GM21515 (cell line): Measurements from ENCODE around the gene SESN1.
"Not testable (repeated sequence)": the region's sequence is repeated elsewhere in the genome, so short reads cannot be mapped to it uniquely, and the experiment has no call there.

Source experiments
- ATAC-seq: cut with Tn5 transposase; IDR thresholded peaks from one replicate; pipeline ENCODE4 v1.9.1; 2021; ENCODE audit not compliant: unreplicated experiment

SESN1 gene

DNA sequence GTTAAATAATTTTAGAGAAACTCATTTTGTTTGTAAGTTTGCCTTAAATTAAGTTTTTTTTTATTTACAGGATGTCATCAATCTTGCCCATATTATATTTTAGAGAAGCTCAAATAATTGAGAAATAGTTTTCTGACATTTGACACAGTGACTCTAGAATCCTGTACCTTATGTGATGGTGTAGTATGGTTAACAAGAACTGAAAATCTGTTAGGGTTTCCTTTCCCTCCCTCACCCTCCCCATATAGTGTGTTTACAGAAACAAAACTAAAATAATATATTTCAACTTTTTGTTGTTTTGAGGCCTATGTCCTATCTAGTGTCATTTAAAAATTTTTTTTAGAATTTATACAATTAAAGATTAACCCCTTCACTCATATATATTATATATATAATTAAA is 91.8 kb downstream of the SESN1 start:
- ATAC-seq, result no peak

DNA sequence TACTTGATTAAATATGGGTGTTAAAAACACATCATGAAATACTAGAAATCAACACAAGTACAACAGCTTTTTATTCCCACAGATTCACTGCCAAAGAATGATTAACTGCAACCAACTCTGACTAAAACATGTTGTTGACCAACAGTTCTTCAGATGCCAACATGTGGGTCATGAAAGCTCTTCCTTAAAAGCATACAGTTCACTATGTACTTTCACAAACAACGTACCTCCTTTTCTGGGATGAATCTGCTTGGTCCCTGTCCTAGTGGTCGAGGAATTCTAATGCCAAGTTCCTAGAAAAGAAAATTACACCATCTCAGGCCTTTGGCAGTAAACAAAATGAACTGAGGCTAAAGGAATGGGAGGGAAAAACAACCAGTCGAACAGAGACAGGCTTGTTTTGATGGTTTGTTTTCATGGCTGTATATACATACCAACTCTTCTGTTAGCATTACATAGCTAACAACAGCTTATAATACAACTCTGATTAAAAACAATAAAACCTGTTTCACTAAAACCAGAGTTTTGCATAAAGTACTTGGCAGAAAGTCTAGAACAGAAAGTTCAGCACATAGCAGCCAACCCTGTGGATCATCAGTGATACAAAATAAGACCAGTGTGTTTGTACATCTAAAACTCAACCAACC is 92.5 kb downstream of the SESN1 start:
- ATAC-seq, result no peak

DNA sequence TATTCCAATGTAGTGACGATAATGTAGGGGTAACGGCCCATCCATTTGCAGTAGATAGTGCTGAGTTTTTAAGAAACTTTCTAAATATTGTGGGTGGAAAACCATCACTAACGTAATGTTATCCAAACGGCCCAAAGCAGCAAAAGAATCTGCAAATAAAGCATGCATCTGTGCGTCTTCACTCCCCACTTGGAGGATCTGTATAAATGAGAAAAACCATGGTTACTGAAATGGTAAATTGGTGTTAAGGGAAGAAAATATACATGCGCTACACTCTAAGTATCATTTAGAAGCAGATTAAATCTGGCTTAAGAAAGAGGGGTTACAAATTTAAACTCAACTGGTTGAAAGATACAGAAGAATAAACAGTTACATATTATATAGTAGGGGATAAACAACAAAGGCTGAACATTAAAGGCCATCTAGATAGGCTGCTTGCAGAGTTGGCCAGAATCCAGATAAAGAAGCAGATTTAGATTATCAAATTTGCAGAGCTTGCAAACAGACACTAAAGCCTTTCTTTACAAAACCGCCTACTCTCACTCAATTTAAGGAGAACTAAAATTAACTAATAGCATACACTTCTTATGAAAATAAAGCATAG is 93.3 kb downstream of the SESN1 start:
- ATAC-seq, result no peak

DNA sequence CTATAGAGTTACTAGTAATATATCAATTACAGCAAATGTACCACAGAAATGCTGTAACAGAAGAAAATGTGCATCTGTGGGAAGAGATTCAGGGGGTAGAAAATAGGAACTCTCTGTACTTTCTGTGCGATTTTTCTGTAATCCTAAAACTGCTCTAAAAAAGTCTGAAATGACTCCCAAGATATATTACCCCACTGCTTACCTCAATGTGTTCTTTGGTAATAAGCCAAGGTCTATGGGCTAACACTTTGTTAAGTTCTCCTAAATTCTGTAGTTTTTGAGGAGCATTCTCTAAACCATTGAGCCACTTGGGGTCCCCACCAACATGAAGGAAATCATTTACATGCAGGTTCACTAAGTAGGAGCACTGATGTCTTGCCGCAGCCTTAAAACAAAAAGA is 94.4 kb downstream of the SESN1 start:
- ATAC-seq, result no peak

DNA sequence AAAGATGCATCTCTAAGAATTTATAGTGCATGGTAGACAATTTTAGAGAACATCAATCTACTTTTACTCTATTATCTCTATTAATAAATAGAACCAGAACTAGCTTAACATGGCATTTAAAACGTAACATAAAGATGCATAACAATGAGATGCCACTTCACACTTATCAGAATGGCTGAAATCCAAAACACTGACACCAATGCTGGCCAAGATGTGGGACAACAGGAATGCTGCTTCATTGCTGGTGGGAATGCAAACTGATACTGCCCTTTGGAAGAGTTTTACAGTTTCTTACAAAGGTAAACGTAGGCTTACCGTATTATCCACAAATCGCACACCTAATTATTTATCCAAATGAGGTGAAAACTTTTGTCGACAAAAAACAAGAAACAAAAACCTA is 95.2 kb downstream of the SESN1 start:
- ATAC-seq, result no peak

DNA sequence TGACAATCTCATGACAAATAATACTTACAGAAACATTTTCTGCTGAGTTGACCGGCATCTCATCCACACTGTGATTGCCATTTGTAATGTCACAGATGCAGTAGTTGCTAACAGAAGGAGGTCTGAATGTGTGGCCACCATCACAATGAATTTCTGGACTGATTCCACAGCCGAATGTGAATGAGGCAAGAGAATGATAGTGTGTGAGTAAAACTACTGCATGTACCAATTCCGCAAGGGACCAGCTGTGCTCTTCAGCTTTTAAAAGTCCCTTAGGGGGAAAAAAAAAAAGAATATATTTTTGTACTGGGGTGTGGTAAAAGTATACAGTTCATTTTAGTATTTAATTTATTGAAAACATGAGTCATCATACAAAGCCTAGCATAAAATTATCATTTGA is 96.2 kb downstream of the SESN1 start:
- no peak for ATAC-seq

DNA sequence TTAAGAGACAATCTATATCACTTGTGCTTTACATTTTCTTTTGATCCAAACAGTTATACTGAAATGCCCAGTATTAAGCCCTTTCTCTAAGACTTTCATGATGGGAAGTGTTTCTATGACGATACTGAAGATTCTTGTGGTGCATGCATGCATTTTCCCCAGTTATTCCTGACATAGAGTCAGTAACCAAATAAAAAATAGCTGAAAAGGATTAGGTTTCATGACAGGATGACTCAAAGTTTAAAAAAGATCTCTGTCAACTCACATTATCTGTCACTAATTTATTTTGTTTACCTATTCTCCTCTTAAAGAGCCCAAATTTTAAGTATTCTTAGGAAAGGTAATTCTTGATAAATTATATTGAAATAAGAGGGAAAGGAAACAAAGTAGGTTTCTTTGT is 98.4 kb downstream of the SESN1 start:
- ATAC-seq, result no peak

DNA sequence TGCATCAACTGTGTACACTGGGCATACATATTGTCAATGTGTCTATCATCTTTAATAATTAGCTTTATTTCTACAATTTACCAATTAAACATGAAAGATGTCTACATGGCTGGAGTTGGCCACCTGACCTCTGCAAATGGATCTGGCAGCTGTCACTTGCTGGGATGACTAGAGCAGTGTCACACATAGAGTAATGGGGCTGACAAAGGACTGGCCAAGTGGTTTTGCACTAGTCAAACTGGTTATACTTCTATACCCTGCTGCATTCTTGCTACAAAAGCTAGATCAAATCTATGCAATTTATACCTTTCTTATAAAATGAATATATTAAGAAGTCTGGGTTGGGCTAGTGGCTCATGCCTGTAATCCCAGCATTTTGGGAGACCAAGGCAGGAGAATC is 99.3 kb downstream of the SESN1 start:
- no peak for ATAC-seq

DNA sequence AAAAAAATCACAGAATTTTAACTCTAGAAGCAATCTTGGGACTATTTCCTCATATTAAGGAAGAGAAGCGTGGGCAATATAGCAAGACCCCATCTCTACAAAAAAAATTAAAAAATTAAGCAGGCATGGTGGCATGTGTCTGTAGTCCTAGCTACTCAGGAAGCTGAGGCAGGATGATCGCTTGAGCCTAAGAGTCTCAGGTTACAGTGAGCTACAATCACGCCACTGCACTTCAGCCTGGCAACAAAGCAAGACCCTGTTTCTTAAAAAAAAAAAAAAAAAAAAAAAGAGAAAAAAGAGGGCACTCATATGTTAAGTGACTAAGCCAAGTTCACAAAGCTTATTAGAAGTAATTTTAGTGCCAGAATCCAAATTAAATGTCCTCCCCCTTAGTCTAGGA is 100.8 kb downstream of the SESN1 start:
- ATAC-seq, result no peak

DNA sequence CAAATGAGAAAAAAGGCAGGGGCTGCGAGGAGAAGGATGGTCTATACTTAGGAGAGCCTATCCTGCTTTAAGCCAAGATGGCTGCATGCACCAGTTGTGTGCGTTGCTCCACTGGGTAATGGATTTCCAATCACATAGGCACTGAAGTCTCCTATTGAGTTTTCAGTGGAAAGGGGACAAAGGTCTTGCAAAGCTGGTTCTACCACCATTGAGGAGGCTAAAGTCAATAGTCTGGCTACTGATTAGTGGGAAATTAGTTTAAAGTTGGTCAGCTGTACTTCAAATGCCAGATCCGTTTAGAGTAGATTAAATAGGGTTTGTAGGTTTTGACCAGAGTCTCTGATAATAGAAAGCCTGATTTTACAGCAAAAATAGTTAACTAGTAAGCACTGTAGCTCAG is 104.9 kb downstream of the SESN1 start:
- no peak for ATAC-seq

DNA sequence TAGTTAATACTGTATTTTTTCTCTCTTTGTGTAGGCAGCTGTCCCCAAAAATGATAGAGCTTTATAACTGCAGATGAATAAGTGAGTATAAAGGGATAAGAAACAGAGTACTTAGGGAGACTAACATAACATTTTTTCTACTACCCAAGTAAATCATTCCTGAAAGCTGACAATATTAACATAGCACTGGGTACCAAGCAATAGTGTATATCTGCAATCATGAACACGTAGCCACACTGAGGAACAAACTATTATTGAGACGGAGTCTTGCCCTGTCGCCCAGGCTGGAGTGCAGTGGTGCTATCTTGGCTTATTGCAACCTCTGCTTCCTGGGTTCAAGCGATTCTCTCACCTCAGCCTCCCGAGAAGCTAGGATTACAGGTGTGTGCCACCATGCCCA is 105.9 kb downstream of the SESN1 start:
- ATAC-seq, result no peak

DNA sequence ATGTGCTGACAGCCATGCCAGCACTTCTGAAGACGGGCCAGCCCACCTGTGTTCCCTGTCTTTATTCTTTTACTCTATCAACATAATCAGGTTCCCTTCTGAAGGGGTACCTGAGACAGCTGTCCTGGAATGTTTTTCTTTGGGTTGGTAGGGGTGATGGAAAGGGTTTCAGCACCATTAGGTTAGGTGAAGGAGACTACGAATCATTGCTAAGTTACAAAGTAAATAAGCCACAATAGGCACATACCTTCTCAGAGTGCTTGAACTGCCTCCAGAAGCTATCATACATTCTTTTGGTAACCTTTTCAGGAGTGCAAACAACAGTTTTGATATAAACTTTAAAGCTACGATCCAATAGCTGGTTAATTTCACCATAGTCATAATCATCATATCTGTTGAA is 106.3 kb downstream of the SESN1 start:
- ATAC-seq, result no peak

DNA sequence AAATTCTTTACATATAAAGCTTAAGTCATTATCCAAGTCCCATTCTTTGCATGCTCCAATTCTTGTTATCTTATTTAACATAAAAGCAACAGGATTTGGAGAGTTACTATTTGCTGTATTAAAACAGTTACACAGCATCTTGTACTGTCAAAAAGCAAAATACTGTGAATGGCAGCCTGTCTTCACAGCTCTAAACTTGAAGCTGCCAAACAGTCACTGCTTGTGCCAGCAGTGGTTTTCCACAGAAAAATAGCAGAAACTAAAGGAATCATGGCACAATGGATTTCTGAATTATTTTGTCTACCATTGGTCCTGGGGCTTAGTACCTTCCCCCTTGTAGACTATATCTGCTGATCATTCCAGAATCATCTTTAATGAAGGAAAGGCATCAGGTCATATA is 107.5 kb downstream of the SESN1 start:
- no peak for ATAC-seq

DNA sequence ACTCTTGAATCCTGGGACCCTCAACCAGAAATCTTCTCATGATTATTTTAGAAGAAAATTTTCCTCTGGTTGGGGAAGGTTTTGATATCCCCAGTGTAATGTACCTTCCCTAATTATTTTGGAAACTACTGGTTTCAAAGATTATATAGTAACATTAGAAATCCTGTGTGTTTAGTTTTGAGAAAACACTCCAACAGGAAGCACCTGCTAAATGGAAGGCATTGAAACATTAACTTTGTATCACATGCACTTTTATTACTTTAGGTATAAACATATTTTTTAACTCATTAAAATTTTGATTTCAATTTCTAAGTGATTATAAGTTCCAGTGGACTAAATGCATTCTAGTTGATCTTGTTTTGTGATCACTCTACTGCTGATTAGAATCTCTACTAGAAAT is 109.3 kb downstream of the SESN1 start:
- ATAC-seq, result no peak

DNA sequence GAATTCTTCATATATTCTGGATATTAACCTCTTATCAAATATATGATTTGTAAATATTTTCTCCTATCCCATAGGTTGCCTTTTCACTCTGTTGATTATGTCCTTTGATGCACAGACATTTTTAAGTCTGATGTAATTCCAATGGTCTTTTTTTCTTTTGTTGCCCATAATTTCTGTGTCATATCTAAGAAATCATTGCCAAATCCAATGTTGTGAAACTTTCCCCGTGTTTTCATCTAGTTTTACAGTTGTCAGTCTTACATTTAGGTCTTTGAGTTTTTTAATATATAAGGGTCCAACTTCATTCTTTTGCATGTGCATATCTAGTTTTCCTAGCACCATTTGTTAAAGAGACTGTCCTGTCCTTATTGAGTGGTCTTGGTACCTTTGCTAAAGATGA is 111.5 kb downstream of the SESN1 start:
- no peak for ATAC-seq

DNA sequence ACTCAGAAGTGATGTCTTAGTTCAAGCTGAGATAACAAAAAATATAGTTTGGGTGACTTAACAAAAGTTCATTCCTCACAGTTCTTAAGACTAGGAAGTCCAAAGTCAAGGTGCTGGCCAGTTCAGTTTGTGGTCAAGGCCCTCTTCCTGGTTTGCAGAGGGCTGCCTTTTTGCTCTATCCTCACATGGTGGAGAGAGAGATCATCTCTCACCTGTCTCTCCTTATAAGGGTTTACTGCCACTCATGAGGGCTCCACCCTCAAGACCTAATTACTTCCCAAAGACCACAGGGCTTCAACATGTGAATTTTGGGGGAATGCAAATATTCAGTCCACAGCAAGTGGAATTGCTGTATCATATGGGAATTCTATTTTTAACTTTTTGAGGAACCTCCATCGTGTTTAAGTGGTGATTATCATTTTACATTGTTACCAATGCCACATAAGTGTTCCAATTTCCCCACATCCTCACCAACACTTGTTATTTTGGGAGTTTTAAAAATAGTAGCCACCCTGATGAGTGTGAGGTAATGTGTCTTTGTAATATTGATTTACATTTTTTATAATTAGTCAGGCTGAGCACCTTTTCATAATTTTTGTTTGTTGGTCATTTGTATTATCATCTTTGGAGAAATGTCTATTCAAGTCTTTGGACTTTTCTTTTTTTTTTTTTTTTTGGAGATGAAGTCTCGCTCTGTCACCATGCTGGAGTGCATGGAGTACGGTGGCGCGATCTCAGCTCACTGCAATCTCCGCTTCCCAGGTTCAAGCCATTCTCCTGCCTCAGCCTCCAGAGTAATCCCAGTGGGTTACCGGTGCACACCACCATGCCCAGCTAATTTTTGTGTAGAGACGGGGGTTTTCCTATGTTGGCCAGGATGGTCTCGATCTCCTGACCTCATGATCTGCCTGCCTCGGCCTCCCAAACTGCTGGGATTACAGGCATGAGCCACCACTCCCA is 112.2 kb downstream of the SESN1 start:
- no peak for ATAC-seq

DNA sequence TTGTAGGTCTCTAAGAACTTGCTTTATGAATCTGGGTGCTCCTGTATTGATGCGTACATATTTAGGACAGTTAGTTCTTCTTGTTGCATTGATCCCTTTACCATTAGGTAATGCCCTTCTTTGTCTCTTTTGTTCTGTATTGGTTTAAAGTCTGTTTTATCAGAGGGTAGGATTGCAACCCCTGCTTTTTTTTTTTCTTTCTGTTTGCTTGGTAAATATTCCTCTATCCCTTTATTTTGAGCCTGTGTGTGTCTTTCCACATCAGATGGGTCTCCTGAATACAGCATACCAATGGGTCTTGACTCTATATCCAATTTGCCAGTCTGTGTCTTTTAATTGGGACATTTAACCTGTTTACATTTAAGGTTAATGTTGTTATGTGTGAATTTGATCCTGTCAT is 116.0 kb downstream of the SESN1 start:
- not testable (repeated sequence) for ATAC-seq

DNA sequence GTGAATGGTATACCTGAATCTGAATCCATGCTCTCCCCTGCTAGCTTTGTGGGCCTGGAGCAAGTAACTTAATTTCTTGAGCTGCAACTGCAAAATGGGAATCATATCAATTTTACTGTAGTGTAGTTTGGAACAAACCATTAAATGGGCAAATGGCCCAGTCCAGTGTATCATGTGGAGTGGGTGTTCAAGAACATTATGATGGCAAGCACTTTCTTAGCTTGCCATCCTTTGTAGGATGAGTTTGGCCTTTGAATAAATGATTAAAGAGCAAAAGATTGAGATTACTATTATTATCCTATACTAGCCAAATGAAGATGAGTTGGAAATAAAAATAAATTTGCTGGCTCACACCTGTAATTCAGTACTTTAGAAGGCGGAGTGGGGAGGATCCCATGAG is 120.4 kb downstream of the SESN1 start:
- ATAC-seq, result no peak

DNA sequence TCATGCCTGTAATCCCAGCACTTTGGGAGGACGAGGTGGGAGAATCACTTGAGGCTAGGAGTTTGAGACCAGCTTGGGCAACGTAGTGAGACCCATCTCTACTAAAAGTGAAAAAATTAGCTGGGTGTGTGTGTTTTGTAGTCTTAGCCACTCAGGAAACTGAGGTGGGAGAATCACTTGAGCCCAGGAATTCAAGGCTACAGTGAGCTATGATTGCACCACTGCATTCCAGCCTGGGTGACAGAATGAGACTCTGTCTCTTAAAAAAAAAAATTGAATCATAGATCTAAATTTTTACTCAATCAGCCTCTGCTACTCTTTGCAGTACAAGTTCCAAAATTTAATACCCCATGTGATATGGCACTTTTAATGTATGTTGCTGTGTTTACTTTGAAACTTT is 124.9 kb downstream of the SESN1 start:
- no peak for ATAC-seq

DNA sequence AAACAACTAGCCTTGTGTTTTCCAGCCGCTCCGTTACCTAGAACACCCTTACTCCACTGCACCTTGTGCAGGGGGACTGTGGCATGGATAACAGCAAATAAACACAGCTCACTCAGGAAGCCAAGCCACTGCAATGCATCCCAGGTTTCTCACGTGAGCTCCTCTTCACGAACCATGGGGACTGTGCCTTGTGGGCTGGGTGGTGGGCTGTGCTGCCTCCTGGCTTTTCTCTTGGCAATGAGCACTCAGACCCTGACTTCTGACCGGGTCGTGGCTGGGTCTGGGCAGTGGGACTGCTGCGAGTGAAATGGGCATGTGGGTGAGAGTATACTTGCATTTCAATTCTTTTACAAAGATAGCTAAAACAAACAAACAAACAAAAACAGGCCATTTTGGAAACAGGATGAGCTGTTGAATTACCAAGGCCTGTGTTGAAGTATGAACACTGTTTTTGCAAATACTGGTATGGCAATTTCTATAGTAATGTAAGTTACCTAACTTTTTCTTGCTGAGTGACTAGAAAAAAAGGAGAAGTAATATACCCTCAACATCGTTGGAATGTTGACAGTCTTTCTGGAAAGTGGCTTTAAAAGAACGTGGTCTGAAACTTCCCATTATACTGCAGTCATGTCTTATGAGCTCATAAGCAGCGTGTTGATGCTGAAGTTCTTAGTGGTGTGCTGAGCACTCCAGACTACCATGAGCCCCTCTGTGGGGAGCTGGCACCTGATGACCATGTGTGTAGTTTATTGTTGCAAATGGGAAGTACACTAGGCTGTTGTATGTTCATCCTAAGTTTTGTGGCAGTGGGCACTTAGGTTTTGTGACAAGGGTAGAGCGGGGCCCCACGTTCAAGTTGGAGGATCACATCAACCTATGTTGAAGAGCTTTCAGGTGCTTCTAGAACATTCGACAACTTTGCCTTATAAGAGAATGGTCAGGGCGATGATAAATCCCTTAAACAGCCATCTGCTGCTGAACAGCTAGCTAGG is 126.0 kb downstream of the SESN1 start:
- no peak for ATAC-seq
